ENCODE data around the gene GNB1L. TPM values are rescaled to one million over a fixed set of nuclear protein-coding genes. Genes with fewer than 3 reads are reported as not detected.
A peak's percentile ranks its signal among the peaks of the same experiment; 100 is the strongest.

The GNB1L gene
- total RNA-seq, 1 donor: 5.2 TPM

- no peak overlapping the region for H3K4me3 ChIP-seq (ENCODE audit: low read depth, low read length)
- DNase-seq (ENCODE audit: low read depth): no peak
- TF ChIP-seq CTCF (IDR thresholded peaks at IDR 0.05; ENCODE audit: insufficient read depth, low read length): no peak
Measured at GRCh38 chr22:19857382-19857781, 2.7 kb upstream of the GNB1L start.

GRCh38 chr22:19855504-19856409 is 1.1 kb upstream of the GNB1L start:
- TF ChIP-seq CTCF (IDR thresholded peaks at IDR 0.05; ENCODE audit: insufficient read depth, low read length): no peak
- DNase-seq (ENCODE audit: low read depth): peak; percentile 58

GRCh38 chr22:19853879-19854777 is 546 bp downstream of the GNB1L start:
- peak overlapping the region; percentile 91 for H3K4me3 ChIP-seq (ENCODE audit: low read depth, low read length)
- DNase-seq (ENCODE audit: low read depth): no peak
- TF ChIP-seq CTCF (IDR thresholded peaks at IDR 0.05; ENCODE audit: insufficient read depth, low read length): no peak

More at GRCh38 chr22:19855504-19856409, 1.1 kb upstream of the GNB1L start:
- H3K4me3 ChIP-seq (ENCODE audit: low read depth, low read length): peak overlapping the region; percentile 91

GRCh38 chr22:19853058-19853878 is 1.4 kb downstream of the GNB1L start:
- DNase-seq (ENCODE audit: low read depth): no peak
- TF ChIP-seq CTCF (IDR thresholded peaks at IDR 0.05; ENCODE audit: insufficient read depth, low read length): no peak
- peak overlapping the region; percentile 91 for H3K4me3 ChIP-seq (ENCODE audit: low read depth, low read length)

GRCh38 chr22:19852177-19852781 is 2.4 kb downstream of the GNB1L start:
- TF ChIP-seq CTCF (IDR thresholded peaks at IDR 0.05; ENCODE audit: insufficient read depth, low read length): no peak
- H3K4me3 ChIP-seq (ENCODE audit: low read depth, low read length): peak overlapping the region; percentile 91
- no peak for DNase-seq (ENCODE audit: low read depth)
